Naive B cell (primary cell): ENCODE measurements around the gene OR2T29. TPM values are rescaled to one million over a fixed set of nuclear protein-coding genes. Genes with fewer than 3 reads are reported as not detected.
"Not testable (repeated sequence)": the region's sequence is repeated elsewhere in the genome, so short reads cannot be mapped to it uniquely, and the experiment has no call there.

ENCODE experiments used
- ATAC-seq, 2 donors: fragments of 150-1000 bp; cut with Tn5 transposase; 2 replicates each; pipeline ENCODE4 v1.10.0; 2021; ENCODE audit warnings: low read depth in 2 of 2, mild to moderate bottlenecking in 2 of 2, moderate library complexity in 2 of 2
- DNase-seq: peaks from one replicate; pipeline ENCODE4 v3.0.0; 2022
- H3K27ac Mint-ChIP-seq, 6 donors: one replicate each; pipeline ENCODE4 v1.8.0; 2020 to 2022; ENCODE audit warnings: mild to moderate bottlenecking in 6 of 6, mixed read lengths in 6 of 6, moderate library complexity in 5 of 6, inconsistent platforms in 2 of 6
- H3K27me3 Mint-ChIP-seq, 3 donors: one replicate each; pipeline ENCODE4 v1.8.0; 2021 to 2022; ENCODE audit warnings: mixed read lengths in 3 of 3, mild to moderate bottlenecking in 1 of 3
- H3K36me3 Mint-ChIP-seq, 2 donors: one replicate each; pipeline ENCODE4 v1.8.0; 2020 to 2022; ENCODE audit warnings: mixed read lengths in 2 of 2, inconsistent platforms in 1 of 2, mild to moderate bottlenecking in 1 of 2
- H3K4me1 Mint-ChIP-seq, 3 donors: one replicate each; pipeline ENCODE4 v1.8.0; 2020 to 2022; ENCODE audit warnings: mixed read lengths in 3 of 3, inconsistent platforms in 1 of 3, mild to moderate bottlenecking in 1 of 3, moderate library complexity in 1 of 3
- H3K4me3 Mint-ChIP-seq, 8 donors: one replicate each; pipeline ENCODE4 v1.8.0; 2020 to 2022; ENCODE audit warnings: mild to moderate bottlenecking in 8 of 8, mixed read lengths in 8 of 8, moderate library complexity in 8 of 8, inconsistent platforms in 2 of 8
- H3K9me3 Mint-ChIP-seq, 7 donors: one replicate each; pipeline ENCODE4 v1.8.0; 2020 to 2022; ENCODE audit warnings: mixed read lengths in 7 of 7, mild to moderate bottlenecking in 5 of 7, inconsistent platforms in 2 of 7, moderate library complexity in 1 of 7
- polyA plus RNA-seq, 6 donors: library from polyadenylated mRNA; unstranded; fragments of 300-500 nt; fragmentation: Illumina TruSeq; gene quantifications; one replicate each; pipeline ENCODE4 v1.2.3, GENCODE V29; 2021; ENCODE audit warnings: low read depth in 6 of 6

The OR2T29 gene
- polyA plus RNA-seq, result under 1 TPM in 3 of 6 donors, not detected in 3; 0.26 to 0.38 (median 0.33) TPM

- not testable (repeated sequence) for H3K9me3 Mint-ChIP-seq, H3K36me3 Mint-ChIP-seq, H3K27me3 Mint-ChIP-seq, H3K4me1 Mint-ChIP-seq, ATAC-seq, H3K4me3 Mint-ChIP-seq, H3K27ac Mint-ChIP-seq, DNase-seq
These were observed at the start of gene OR2T29 for GRCh38 chr1:248562672-248563071. Gene OR2T29 (minus strand): TSS chr1:248562772. CDS start chr1:248559491, 3,281 bp downstream.

- no peaks in the 10 kb centered on the region for H3K9me3 Mint-ChIP-seq
- peak overlapping the region in 2 of 6 donors; percentile 21 to 49 for H3K27ac Mint-ChIP-seq
- H3K4me1 Mint-ChIP-seq, result no peaks in the 10 kb centered on the region
- H3K4me3 Mint-ChIP-seq, result no peak overlapping the region
- H3K27me3 Mint-ChIP-seq, result no peaks in the 10 kb centered on the region
- no peaks in the 10 kb centered on the region for H3K36me3 Mint-ChIP-seq
- ATAC-seq (no peak), DNase-seq (no peak)
These were observed 49.4 kb upstream of the OR2T29 start for GRCh38 chr1:248611883-248612414.

GRCh38 chr1:248610301-248610700 lies 47.7 kb upstream of the OR2T29 start:
- H3K27ac Mint-ChIP-seq, result no peak overlapping the region
- DNase-seq, result no peak
- no peaks in the 10 kb centered on the region for H3K9me3 Mint-ChIP-seq
- no peaks in the 10 kb centered on the region for H3K36me3 Mint-ChIP-seq
- ATAC-seq, result no peak
- no peaks in the 10 kb centered on the region for H3K27me3 Mint-ChIP-seq
- no peaks in the 10 kb centered on the region for H3K4me1 Mint-ChIP-seq
- H3K4me3 Mint-ChIP-seq, result no peak overlapping the region

GRCh38 chr1:248599396-248599795 lies 36.8 kb upstream of the OR2T29 start:
- H3K27ac Mint-ChIP-seq, result peak overlapping the region in 1 of 6 donors; percentile 32
- no peaks in the 10 kb centered on the region for H3K36me3 Mint-ChIP-seq
- H3K4me3 Mint-ChIP-seq, result no peak overlapping the region
- DNase-seq, result no peak
- ATAC-seq, result no peak
- no peaks in the 10 kb centered on the region for H3K4me1 Mint-ChIP-seq
- H3K27me3 Mint-ChIP-seq, result peaks cover 0 to 12% (median 10%) of the 10 kb centered on the region in 3 donors
- H3K9me3 Mint-ChIP-seq, result peaks cover 0 to 3% (median 0%) of the 10 kb centered on the region in 7 donors

GRCh38 chr1:248597589-248597988 lies 35.0 kb upstream of the OR2T29 start, which contains the start of gene OR2T10:
Gene OR2T10 (minus strand): TSS chr1:248597700. CDS start chr1:248593768, 3,932 bp downstream.
- H3K27ac Mint-ChIP-seq, result no peak within 1 kb of the TSS
- no peak for ATAC-seq
- H3K9me3 Mint-ChIP-seq, result peaks cover 0 to under 1% (median 0%) of the 10 kb centered on the region in 7 donors
- H3K27me3 Mint-ChIP-seq, result peaks cover 0 to 17% (median 17%) of the 10 kb centered on the region in 3 donors
- peaks cover 0 to 8% of the 10 kb centered on the region in 2 donors for H3K36me3 Mint-ChIP-seq
- H3K4me1 Mint-ChIP-seq, result no peaks in the 10 kb centered on the region
- no peak within 1 kb of the TSS for H3K4me3 Mint-ChIP-seq
- DNase-seq, result no peak

GRCh38 chr1:248596615-248597014 lies 34.0 kb upstream of the OR2T29 start:
- peaks cover 0 to 13% (median 10%) of the 10 kb centered on the region in 3 donors for H3K27me3 Mint-ChIP-seq
- ATAC-seq (no peak), DNase-seq (no peak)
- no peaks in the 10 kb centered on the region for H3K9me3 Mint-ChIP-seq
- H3K36me3 Mint-ChIP-seq, result peaks cover 0 to 8% of the 10 kb centered on the region in 2 donors
- no peaks in the 10 kb centered on the region for H3K4me1 Mint-ChIP-seq
- no peak overlapping the region for H3K27ac Mint-ChIP-seq
- H3K4me3 Mint-ChIP-seq, result no peak overlapping the region

GRCh38 chr1:248593226-248593625 lies 30.7 kb upstream of the OR2T29 start:
- peaks cover 0 to 6% (median 2%) of the 10 kb centered on the region in 3 donors for H3K4me1 Mint-ChIP-seq
- ATAC-seq, result no peak
- H3K27ac Mint-ChIP-seq, result no peak overlapping the region

GRCh38 chr1:248592655-248593054 lies 30.1 kb upstream of the OR2T29 start:
- Mint-ChIP-seq H3K4me1 (peaks cover 0 to 6% (median 2%) of the 10 kb centered on the region in 3 donors), H3K4me3 (no peak overlapping the region)
- no peak for DNase-seq

More at GRCh38 chr1:248593226-248593625, 30.7 kb upstream of the OR2T29 start:
- Mint-ChIP-seq H3K9me3 (no peaks in the 10 kb centered on the region), H3K4me3 (no peak overlapping the region), H3K36me3 (peaks cover 0 to 8% of the 10 kb centered on the region in 2 donors), H3K27me3 (peaks cover 0 to 13% (median 10%) of the 10 kb centered on the region in 3 donors)
- no peak for DNase-seq

GRCh38 chr1:248590055-248590454 lies 27.5 kb upstream of the OR2T29 start:
- Mint-ChIP-seq H3K36me3 (peaks cover 0 to 16% of the 10 kb centered on the region in 2 donors), H3K27me3 (peaks cover 0 to 25% (median 18%) of the 10 kb centered on the region in 3 donors), H3K27ac (no peak overlapping the region), H3K9me3 (no peaks in the 10 kb centered on the region), H3K4me3 (no peak overlapping the region), H3K4me1 (peaks cover 0 to 6% (median 2%) of the 10 kb centered on the region in 3 donors)
- no peak for DNase-seq
- no peak for ATAC-seq

More at GRCh38 chr1:248592655-248593054, 30.1 kb upstream of the OR2T29 start:
- peaks cover 0 to 13% (median 10%) of the 10 kb centered on the region in 3 donors for H3K27me3 Mint-ChIP-seq
- ATAC-seq, result no peak
- peaks cover 0 to 8% of the 10 kb centered on the region in 2 donors for H3K36me3 Mint-ChIP-seq
- no peaks in the 10 kb centered on the region for H3K9me3 Mint-ChIP-seq
- no peak overlapping the region for H3K27ac Mint-ChIP-seq

GRCh38 chr1:248589334-248589733 lies 26.8 kb upstream of the OR2T29 start:
- ATAC-seq (no peak), DNase-seq (no peak)
- Mint-ChIP-seq H3K4me3 (no peak overlapping the region), H3K27ac (peak overlapping the region in 1 of 6 donors; percentile 47), H3K4me1 (peaks cover 0 to 6% (median 2%) of the 10 kb centered on the region in 3 donors), H3K27me3 (peaks cover 0 to 31% (median 18%) of the 10 kb centered on the region in 3 donors), H3K36me3 (peaks cover 0 to 16% of the 10 kb centered on the region in 2 donors), H3K9me3 (no peaks in the 10 kb centered on the region)

GRCh38 chr1:248585266-248585665 lies 22.7 kb upstream of the OR2T29 start:
- DNase-seq, result no peak
- H3K27ac Mint-ChIP-seq, result no peak overlapping the region
- peaks cover 0 to 19% (median 8%) of the 10 kb centered on the region in 3 donors for H3K27me3 Mint-ChIP-seq
- H3K9me3 Mint-ChIP-seq, result no peaks in the 10 kb centered on the region
- ATAC-seq, result no peak
- peaks cover 0 to 6% (median 2%) of the 10 kb centered on the region in 3 donors for H3K4me1 Mint-ChIP-seq
- H3K36me3 Mint-ChIP-seq, result peaks cover 0 to 8% of the 10 kb centered on the region in 2 donors
- no peak overlapping the region for H3K4me3 Mint-ChIP-seq

GRCh38 chr1:248576260-248576980 lies 13.8 kb upstream of the OR2T29 start:
- Mint-ChIP-seq H3K27ac (no peak overlapping the region), H3K4me1 (no peaks in the 10 kb centered on the region), H3K4me3 (no peak overlapping the region), H3K27me3 (peaks cover 0 to 7% (median 7%) of the 10 kb centered on the region in 3 donors), H3K9me3 (peaks cover 0 to 5% (median 3%) of the 10 kb centered on the region in 7 donors), H3K36me3 (no peaks in the 10 kb centered on the region)
- ATAC-seq (no peak), DNase-seq (no peak)

- peak within 1 kb of the TSS in 2 of 6 donors; percentile 59 to 83 for H3K27ac Mint-ChIP-seq
- ATAC-seq, H3K9me3 Mint-ChIP-seq, H3K4me1 Mint-ChIP-seq, DNase-seq, H3K36me3 Mint-ChIP-seq, H3K27me3 Mint-ChIP-seq, H3K4me3 Mint-ChIP-seq: not testable (repeated sequence)
These were observed 12.1 kb upstream of the OR2T29 start, which contains the start of gene OR2T34 for GRCh38 chr1:248574657-248575056. Gene OR2T34 (minus strand): TSS chr1:248574757. CDS start chr1:248574757, 0 bp downstream.
